Endothelial cell of umbilical vein (primary cell): ENCODE results near the gene TOMM40.

Source experiments
- CTCF ChIP-seq, 2 donors: IDR thresholded peaks; 1 replicate in 1 of 2; 2 replicates in 1 of 2; pipeline ENCODE4 v1.5.1; 2011; ENCODE audit warnings: low read length in 2 of 2, mild to moderate bottlenecking in 2 of 2, moderate library complexity in 2 of 2, control low read depth in 1 of 2, inconsistent platforms in 1 of 2, low read depth in 1 of 2; ENCODE audit not compliant: insufficient read depth in 1 of 2; ENCODE audit errors: extremely low read depth in 1 of 2
- EZH2 ChIP-seq: IDR thresholded peaks from 2 replicates; pipeline ENCODE4 v1.6.1; 2012; ENCODE audit warnings: borderline replicate concordance, low read depth, mild to moderate bottlenecking, moderate library complexity, low read length, inconsistent platforms; ENCODE audit not compliant: severe bottlenecking
- POLR2A ChIP-seq: IDR thresholded peaks from 2 replicates; pipeline ENCODE4 v1.6.1; 2012; ENCODE audit warnings: low read depth, mild to moderate bottlenecking, control low read depth, low read length
- POLR2AphosphoS5 ChIP-seq: IDR thresholded peaks from 2 replicates; pipeline ENCODE4 v1.6.1; 2012; ENCODE audit warnings: low read depth, mild to moderate bottlenecking, control low read depth, low read length, moderate library complexity; ENCODE audit not compliant: insufficient read depth
- TF ChIP-seq, protein P1 (sequence below): IDR thresholded peaks from 2 replicates; pipeline ENCODE4 v1.6.1; 2011; ENCODE audit not compliant: insufficient read depth, insufficient read length

GRCh38 chr19:44879309-44880065 is 11.6 kb upstream of the TOMM40 start:
- no peak for TF ChIP-seq CTCF (IDR thresholded peaks at IDR 0.05; ENCODE audit: extremely low read depth in 1 of 2, insufficient read depth in 1 of 2, low read depth in 1 of 2, low read length in 2 of 2)
- TF ChIP-seq, protein P1, sequence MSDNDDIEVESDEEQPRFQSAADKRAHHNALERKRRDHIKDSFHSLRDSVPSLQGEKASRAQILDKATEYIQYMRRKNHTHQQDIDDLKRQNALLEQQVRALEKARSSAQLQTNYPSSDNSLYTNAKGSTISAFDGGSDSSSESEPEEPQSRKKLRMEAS, result no peak
- no peak for TF ChIP-seq POLR2AphosphoS5
- no peak for TF ChIP-seq EZH2
- TF ChIP-seq POLR2A, result no peak
